Psoas muscle (tissue), 8 donors: Measurements from ENCODE around the gene THBD. TPM values are rescaled to one million over a fixed set of nuclear protein-coding genes. Genes with fewer than 3 reads are reported as not detected.
"Not testable (repeated sequence)": the region's sequence is repeated elsewhere in the genome, so short reads cannot be mapped to it uniquely, and the experiment has no call there.

Experiments
- ATAC-seq, 4 donors: fragments of 200-7000 bp; cut with Tn5 transposase; one replicate each; pipeline ENCODE4 v1.9.1; 2020; ENCODE audit warnings: moderate library complexity in 3 of 4, mild to moderate bottlenecking in 2 of 4
- DNase-seq, 2 donors: peaks; one replicate each; pipeline ENCODE4 v3.0.0-alpha.2; 2020
- H3K27ac ChIP-seq: fragments of 200-600 bp; one replicate; pipeline ENCODE4 v1.8.0; 2022
- H3K27me3 ChIP-seq, 3 donors: fragments of 200-600 bp in 1 of 3; one replicate each; pipeline versions ENCODE4 v1.6.1 to v1.8.0; 2013 to 2022; ENCODE audit warnings: low read length in 2 of 3, mild to moderate bottlenecking in 2 of 3, moderate library complexity in 1 of 3; ENCODE audit not compliant: insufficient read depth in 3 of 3
- H3K36me3 ChIP-seq, 2 donors: fragments of 200-600 bp in 1 of 2; one replicate each; pipeline versions ENCODE4 v1.6.1 to v1.8.0; 2013 to 2022; ENCODE audit warnings: low read depth in 1 of 2, mild to moderate bottlenecking in 1 of 2, moderate library complexity in 1 of 2; ENCODE audit not compliant: insufficient read depth in 1 of 2
- H3K4me1 ChIP-seq: fragments of 200-600 bp; one replicate; pipeline ENCODE4 v1.8.0; 2022
- H3K4me3 ChIP-seq: fragments of 200-600 bp; one replicate; pipeline ENCODE4 v1.8.0; 2022; ENCODE audit warnings: mild to moderate bottlenecking
- H3K9me3 ChIP-seq: fragments of 200-600 bp; one replicate; pipeline ENCODE4 v1.8.0; 2022
- CTCF ChIP-seq: fragments of 200-600 bp; IDR thresholded peaks from one replicate; pipeline ENCODE4 v1.8.0; 2022; ENCODE audit warnings: antibody characterized with exemption
- WGBS, 3 donors: extraction: QIAGEN DNeasy Blood & Tissue Kit; methylation state at CpG; one replicate each; pipeline versions ENCODE4 v1.1.6 to v1.1.7; 2013; 5-methylcytosine and 5-hydroxymethylcytosine counted together
- intact Hi-C, 2 donors: fragments of 100-400 bp; cut with DNase I; formaldehyde crosslinking; loops; one replicate each; pipeline versions ENCODE4 v1.11.0 to v1.14.2; 2022
- polyA plus RNA-seq, 3 donors: library from polyadenylated mRNA; stranded (reverse); fragments of 200-250 nt; gene quantifications; one replicate each; pipeline ENCODE4 v1.2.3, GENCODE V29; 2013
- total RNA-seq, 4 donors: library from RNA; stranded (reverse); fragmentation: NEBNext Ultra II Directional in 2 of 4; extraction: Animal tissue kit (Norgen Biotek cat#: 25700) in 2 of 4; gene quantifications; one replicate each; pipeline versions ENCODE4 v1.2.1 to v1.2.4, GENCODE V29; 2021 to 2023
- donor health status: healthy with polysubstance abuse.
- donor health status: DM: no; HTN: no; CAD: no; lungs with moderate emphysema.
- donor health status: Bipolar disorder and iron deficiency.
- donor health status: healthy.
- donor health status: DM: yes; HTN: yes; CAD: no.
- donor health status: DM: no; HTN: no; CAD: no.
- donor health status: DM: no; HTN: no; CAD: no.
- donor health status: DM: yes; HTN: yes; CAD: no.

Gene THBD
- total and polyA plus RNA-seq, 7 donors = 6.5 to 604 (median 50.0) TPM

- 79 to 97% (median 83%) methylated on average over 1 of the region's 1 CpG for WGBS, 3 donors
- intact Hi-C loops = no loop called here
- ATAC-seq (no peak), DNase-seq (no peak)
- no peaks in the 10 kb centered on the region for H3K27me3 ChIP-seq
- H3K4me1 ChIP-seq = no peaks in the 10 kb centered on the region
- no peak for TF ChIP-seq CTCF
- no peak overlapping the region for H3K27ac ChIP-seq
- H3K9me3 ChIP-seq = no peaks in the 10 kb centered on the region
- H3K36me3 ChIP-seq = no peaks in the 10 kb centered on the region
- no peak overlapping the region for H3K4me3 ChIP-seq
Measured at GRCh38 chr20:23027721-23028120, 21.8 kb downstream of the THBD start.

- H3K4me1 ChIP-seq, H3K4me3 ChIP-seq, H3K27ac ChIP-seq, H3K36me3 ChIP-seq, DNase-seq, H3K9me3 ChIP-seq, intact Hi-C loops, H3K27me3 ChIP-seq, ATAC-seq: not testable (repeated sequence)
- WGBS, 3 donors = 87 to 94% (median 93%) methylated on average over 14 of the region's 14 CpGs
Measured at GRCh38 chr20:23025503-23025902, 24.0 kb downstream of the THBD start.

GRCh38 chr20:23024701-23025100 is 24.8 kb downstream of the THBD start:
- Histone ChIP-seq H3K9me3 (no peaks in the 10 kb centered on the region), H3K4me3 (no peak overlapping the region), H3K27me3 (no peaks in the 10 kb centered on the region), H3K4me1 (no peaks in the 10 kb centered on the region), H3K27ac (no peak overlapping the region), H3K36me3 (no peaks in the 10 kb centered on the region)
- 87 to 92% (median 92%) methylated on average over 3 of the region's 3 CpGs for WGBS, 3 donors
- intact Hi-C loops = no loop called here
- TF ChIP-seq CTCF = no peak
- ATAC-seq (no peak), DNase-seq (no peak)

GRCh38 chr20:23023621-23024177 is 25.8 kb downstream of the THBD start:
- ATAC-seq = no peak

GRCh38 chr20:23022849-23023248 is 26.6 kb downstream of the THBD start:
- H3K4me3 ChIP-seq = no peak overlapping the region
- no peaks in the 10 kb centered on the region for H3K9me3 ChIP-seq
- H3K4me1 ChIP-seq = peaks cover 6% of the 10 kb centered on the region
- no peak for ATAC-seq
- H3K27me3 ChIP-seq = no peaks in the 10 kb centered on the region
- no peak overlapping the region for H3K27ac ChIP-seq
- intact Hi-C loops = no loop called here
- no peak for DNase-seq
- H3K36me3 ChIP-seq = no peaks in the 10 kb centered on the region
- WGBS, 3 donors = 85 to 88% (median 86%) methylated on average over 4 of the region's 4 CpGs
- no peak for TF ChIP-seq CTCF

More at GRCh38 chr20:23023621-23024177, 25.8 kb downstream of the THBD start:
- H3K9me3 ChIP-seq = no peaks in the 10 kb centered on the region
- peaks cover 2% of the 10 kb centered on the region for H3K4me1 ChIP-seq
- intact Hi-C loops = no loop called here
- DNase-seq = no peak
- no peak for TF ChIP-seq CTCF
- H3K27me3 ChIP-seq = no peaks in the 10 kb centered on the region
- WGBS, 3 donors = 93 to 99% (median 95%) methylated on average over 10 of the region's 10 CpGs
- H3K27ac ChIP-seq = no peak overlapping the region
- no peak overlapping the region for H3K4me3 ChIP-seq
- no peaks in the 10 kb centered on the region for H3K36me3 ChIP-seq
